Astrocyte (in vitro differentiated cells and primary cell): ENCODE data around the gene UBE2U.

Source experiments
- EZH2 ChIP-seq: IDR thresholded peaks from 2 replicates; pipeline ENCODE4 v1.6.1; 2012; ENCODE audit warnings: mild to moderate bottlenecking, low read length, inconsistent platforms; ENCODE audit not compliant: insufficient read depth
- TF ChIP-seq, protein P1 (sequence below): IDR thresholded peaks from 2 replicates; pipeline ENCODE4 v1.5.1; 2011; ENCODE audit warnings: low read depth, mild to moderate bottlenecking, inconsistent platforms, low read length, moderate library complexity; ENCODE audit not compliant: insufficient read depth

DNA sequence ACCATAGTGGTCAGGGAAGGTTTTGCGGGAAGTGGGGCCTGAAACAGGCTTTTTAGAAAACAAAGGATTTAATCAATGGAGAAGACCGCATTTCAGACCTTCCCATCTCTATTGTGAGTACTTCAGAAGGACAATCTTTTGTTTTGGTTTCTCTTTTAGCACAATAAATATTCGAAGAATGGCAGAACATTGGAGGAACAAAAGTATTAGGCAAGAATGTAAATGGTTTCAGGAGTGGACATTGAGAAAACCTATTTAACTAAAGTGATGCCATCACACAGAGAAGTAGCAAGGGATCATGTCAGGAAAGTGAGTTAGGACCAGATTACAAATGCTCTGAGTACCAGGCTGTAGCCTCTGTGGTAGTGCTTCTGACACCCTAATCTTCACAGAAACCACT lies 26.8 kb upstream of the UBE2U start:
- TF ChIP-seq, protein P1, sequence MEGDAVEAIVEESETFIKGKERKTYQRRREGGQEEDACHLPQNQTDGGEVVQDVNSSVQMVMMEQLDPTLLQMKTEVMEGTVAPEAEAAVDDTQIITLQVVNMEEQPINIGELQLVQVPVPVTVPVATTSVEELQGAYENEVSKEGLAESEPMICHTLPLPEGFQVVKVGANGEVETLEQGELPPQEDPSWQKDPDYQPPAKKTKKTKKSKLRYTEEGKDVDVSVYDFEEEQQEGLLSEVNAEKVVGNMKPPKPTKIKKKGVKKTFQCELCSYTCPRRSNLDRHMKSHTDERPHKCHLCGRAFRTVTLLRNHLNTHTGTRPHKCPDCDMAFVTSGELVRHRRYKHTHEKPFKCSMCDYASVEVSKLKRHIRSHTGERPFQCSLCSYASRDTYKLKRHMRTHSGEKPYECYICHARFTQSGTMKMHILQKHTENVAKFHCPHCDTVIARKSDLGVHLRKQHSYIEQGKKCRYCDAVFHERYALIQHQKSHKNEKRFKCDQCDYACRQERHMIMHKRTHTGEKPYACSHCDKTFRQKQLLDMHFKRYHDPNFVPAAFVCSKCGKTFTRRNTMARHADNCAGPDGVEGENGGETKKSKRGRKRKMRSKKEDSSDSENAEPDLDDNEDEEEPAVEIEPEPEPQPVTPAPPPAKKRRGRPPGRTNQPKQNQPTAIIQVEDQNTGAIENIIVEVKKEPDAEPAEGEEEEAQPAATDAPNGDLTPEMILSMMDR, result no peak
- no peak for TF ChIP-seq EZH2
